GM18867 (cell line): ENCODE measurements around the gene TMEM204.

Experiments
- ATAC-seq: cut with Tn5 transposase; IDR thresholded peaks from one replicate; pipeline ENCODE4 v1.9.1; 2021; ENCODE audit warnings: mild to moderate bottlenecking, moderate library complexity; ENCODE audit not compliant: unreplicated experiment

Gene TMEM204

GRCh38 chr16:1518626-1519135 is 14.8 kb upstream of the TMEM204 start:
- ATAC-seq: no peak

- no peak for ATAC-seq
Observed at GRCh38 chr16:1519831-1520230, 13.6 kb upstream of the TMEM204 start.

DNA sequence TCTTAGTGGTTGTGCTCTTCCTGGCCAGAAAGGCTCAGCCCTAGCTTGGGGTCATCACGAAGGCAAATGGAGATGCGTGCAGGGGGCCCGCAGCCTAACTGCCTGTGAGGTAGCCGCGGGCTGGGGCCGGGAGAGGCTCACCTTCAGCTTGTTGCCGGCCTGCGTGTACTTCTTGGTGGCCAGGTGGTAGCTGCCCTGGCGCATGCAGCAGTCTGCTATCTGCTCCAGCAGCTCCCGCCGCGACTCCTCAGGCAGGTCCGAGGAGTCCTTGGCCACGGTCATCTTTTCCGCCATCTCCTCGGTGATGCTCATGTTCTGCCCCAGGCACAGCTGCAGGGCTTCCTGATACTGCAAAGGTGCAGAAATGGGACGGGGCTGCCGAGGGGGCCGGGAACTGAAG is 13.0 kb upstream of the TMEM204 start:
- ATAC-seq: no peak

GRCh38 chr16:1523581-1524245 is 9.8 kb upstream of the TMEM204 start:
- ATAC-seq: no peak

GRCh38 chr16:1524366-1524765 is 9.1 kb upstream of the TMEM204 start:
- ATAC-seq: no peak

- no peak for ATAC-seq
Observed at GRCh38 chr16:1525871-1526607, 7.4 kb upstream of the TMEM204 start.

DNA sequence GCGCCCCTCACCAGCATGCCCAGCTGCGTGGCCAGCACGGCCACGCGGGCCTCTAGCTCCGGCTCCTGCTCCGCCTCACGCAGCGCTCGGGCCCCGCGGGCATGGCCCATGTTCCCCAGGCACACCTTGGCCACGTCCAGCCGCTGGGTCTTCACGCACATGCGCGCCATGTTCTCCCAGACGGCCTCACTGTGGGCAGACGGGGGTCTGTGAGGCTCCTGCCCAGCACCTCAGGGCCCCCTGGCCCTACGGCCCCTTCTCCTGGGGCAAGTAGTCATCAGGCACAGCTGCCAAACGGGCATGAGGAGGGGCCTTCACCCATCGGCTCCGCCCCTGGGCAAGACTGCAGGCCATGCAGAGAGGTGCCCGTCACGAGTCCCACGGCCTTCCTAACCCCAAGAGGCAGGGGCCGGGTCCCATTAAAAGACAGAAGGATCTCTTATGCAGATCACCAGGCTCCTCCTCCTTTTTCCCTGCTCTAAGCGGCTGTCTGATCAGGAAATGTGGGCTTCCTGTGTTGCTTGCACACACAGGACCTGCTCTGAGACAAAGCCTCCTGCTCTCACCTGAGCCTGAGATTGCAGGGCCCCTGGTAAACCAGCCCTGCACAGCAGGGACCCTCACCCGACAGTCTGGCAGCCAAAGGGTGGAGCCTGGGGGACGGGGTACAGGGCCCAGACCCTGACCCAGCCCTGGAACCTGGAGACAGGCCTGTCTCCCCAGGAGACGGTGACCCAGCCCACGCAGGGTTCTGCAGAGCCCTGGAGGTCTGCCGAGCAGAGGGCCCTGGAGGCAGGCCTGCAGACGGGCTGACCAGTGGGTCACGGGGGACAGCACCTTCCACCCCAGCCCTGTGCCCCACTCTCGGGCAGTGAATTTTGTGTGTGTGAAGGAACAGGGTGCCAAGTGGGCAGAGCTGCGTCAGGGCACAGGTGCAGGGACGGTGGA is 6.6 kb upstream of the TMEM204 start:
- no peak for ATAC-seq

DNA sequence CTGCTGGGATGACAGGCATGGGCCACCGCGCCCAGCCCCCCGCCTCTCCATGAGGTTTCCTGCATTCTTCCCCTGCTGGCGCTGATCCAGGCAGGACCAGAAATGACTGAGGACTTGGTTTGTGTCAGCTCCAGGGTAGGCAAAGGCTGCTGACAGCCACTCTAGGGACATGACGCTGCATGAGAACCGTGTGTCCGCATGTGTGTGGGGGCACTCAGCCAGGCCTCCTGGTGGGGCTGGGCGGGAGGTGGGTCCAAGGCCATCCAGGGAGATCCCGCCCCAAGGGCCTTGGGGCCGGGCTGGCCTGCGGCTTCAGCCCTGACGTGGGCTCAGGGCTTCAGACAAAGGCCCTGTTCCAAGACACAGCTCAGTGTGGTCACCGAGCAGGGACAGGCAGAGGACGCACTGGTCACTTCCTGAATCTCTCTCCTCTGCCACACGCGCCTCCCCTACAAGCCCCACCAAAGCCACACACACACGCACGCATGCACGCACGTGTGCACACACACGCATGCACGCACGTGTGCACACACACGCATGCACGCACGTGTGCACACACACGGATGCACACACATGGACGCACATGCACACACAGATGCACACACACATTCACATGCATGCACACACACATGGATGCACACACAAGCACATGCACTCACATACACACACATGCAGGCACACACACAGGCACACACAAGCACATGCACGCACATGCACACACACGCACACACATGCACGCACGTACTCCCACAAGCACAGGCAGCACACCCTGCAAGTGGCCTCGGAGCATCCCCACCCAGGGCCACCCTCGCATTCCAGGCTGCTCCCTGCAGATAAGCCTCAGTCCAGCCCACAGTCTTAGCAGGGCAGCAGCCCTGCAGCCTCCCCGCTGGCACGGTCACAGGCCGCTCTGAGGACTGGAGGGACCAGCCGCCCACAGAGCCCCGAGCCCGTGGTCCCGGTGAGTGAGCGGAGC is 5.3 kb upstream of the TMEM204 start:
- ATAC-seq: no peak

- ATAC-seq: no peak
Observed at GRCh38 chr16:1528921-1529537, 4.4 kb upstream of the TMEM204 start.

DNA sequence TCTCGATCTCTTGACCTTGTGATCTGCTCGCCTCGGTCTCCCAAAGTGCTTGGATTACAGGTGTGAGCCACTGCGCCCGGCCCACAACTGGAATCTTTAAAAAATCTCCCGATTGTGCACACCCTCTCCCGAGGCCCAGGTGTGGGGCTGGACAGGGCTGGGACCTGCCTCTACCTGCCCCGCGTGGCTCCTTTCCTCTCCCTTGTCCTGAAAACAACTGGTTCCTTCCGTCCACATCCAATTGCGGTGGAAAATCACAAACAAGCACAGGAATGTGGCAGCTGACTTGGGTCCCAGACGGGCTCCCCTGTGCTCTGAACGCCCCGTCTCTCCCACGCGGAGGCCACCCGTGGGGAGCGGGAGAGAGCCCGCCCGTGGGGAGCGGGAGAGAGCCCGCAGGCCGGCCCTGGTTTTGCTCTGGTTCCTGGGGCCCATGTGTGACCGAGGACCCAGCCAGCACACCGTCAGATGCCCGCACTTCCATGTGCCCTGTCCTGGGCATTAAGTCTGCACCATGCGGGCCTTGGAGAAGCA is 3.0 kb upstream of the TMEM204 start:
- ATAC-seq: no peak

DNA sequence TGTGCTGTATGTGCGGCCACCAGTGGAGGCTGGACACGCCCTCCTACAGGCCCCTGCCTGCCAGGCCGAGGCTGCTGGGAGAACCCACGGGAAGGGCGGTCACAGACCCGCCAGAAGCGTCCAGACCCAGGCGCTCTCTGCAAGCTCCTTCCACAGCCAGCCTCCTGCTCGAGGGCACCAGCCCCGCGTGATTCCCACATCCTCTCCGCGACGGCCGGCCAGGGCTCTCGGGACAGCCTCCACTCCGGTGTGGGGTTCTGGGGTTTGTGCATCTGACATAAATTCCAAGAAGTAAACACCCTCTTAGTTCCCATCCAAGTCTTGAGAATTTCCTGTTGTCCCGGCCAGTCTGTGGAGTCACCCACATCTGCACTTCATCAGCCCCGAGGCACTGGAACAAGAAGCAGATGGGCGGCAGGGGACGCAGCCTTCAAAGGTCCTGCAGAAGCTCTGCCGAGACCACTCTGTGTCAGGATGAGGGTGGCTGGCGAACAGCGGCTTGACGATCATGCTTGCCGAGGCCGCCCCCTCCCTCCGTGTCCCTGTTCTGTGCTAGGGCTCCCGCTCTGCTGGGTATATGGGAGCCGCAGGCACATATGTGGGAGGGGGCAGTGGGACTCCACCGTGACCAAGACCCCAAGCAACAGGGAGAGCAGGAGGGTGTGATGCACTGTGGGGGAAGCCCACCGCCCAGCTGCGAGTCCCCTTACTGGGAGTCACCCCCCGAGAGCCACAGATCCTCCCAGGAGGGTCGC is 2.4 kb upstream of the TMEM204 start:
- no peak for ATAC-seq

- no peak for ATAC-seq
Observed at GRCh38 chr16:1531638-1531910, 1.9 kb upstream of the TMEM204 start.

GRCh38 chr16:1532081-1532760 is 1.2 kb upstream of the TMEM204 start:
- no peak for ATAC-seq

GRCh38 chr16:1532771-1533170 is 695 bp upstream of the TMEM204 start:
- no peak for ATAC-seq

GRCh38 chr16:1534021-1535020 is 855 bp downstream of the TMEM204 start:
- no peak for ATAC-seq

- ATAC-seq: no peak
Observed at GRCh38 chr16:1535391-1536291, 2.2 kb downstream of the TMEM204 start.
